K562 (cell line): ENCODE results near the gene AK2. TPM values are rescaled to one million over a fixed set of nuclear protein-coding genes. Genes with fewer than 3 reads are reported as not detected.

Experiments used
- BMI1 ChIP-seq: fragments of 150-350 bp; IDR thresholded peaks from 2 replicates; pipeline ENCODE4 v1.6.1; 2014; ENCODE audit warnings: low read length
- CBX2 ChIP-seq: fragments of 200-600 bp; sonication (generic); IDR thresholded peaks from one replicate; pipeline ENCODE4 v1.6.1; 2012; ENCODE audit warnings: mild to moderate bottlenecking, low read length, inconsistent platforms; ENCODE audit not compliant: insufficient read depth, poor library complexity, severe bottlenecking
- EHMT2 ChIP-seq: fragments of 450-650 bp; IDR thresholded peaks from 2 replicates; pipeline ENCODE4 v1.6.1; 2018; ENCODE audit warnings: antibody characterized with exemption
- GMEB1 ChIP-seq: fragments of 250-450 bp; sonication (Bioruptor Pico); IDR thresholded peaks from 2 replicates; pipeline ENCODE4 v1.4.0; 2020; ENCODE audit warnings: mild to moderate bottlenecking
- HDGF ChIP-seq: fragments of 450-650 bp; IDR thresholded peaks from 2 replicates; pipeline ENCODE4 v1.6.1; 2016
- ILF3 ChIP-seq: fragments of 450-650 bp; IDR thresholded peaks from 2 replicates; pipeline ENCODE4 v1.6.1; 2018; ENCODE audit warnings: antibody characterized with exemption, mild to moderate bottlenecking, moderate library complexity, borderline replicate concordance
- KAT2B ChIP-seq: IDR thresholded peaks from one replicate; pipeline ENCODE4 v1.6.1; 2012; ENCODE audit warnings: low read depth, mild to moderate bottlenecking, control low read depth, inconsistent platforms, low read length, moderate library complexity
- MEIS2 ChIP-seq: fragments of 450-650 bp; IDR thresholded peaks from 2 replicates; pipeline ENCODE4 v1.6.1; 2014; ENCODE audit warnings: mild to moderate bottlenecking; ENCODE audit not compliant: partially characterized antibody
- PHF21A ChIP-seq: fragments of 450-650 bp; IDR thresholded peaks from 2 replicates; pipeline ENCODE4 v1.6.1; 2017; ENCODE audit warnings: low read depth, borderline replicate concordance
- RBM22 ChIP-seq: fragments of 200-400 bp; formaldehyde crosslinking; IDR thresholded peaks from 2 replicates; pipeline ENCODE4 v1.6.1; 2018; ENCODE audit warnings: low read length, low read depth; ENCODE audit not compliant: poor library complexity, severe bottlenecking
- REST ChIP-seq, 2 experiments: fragments of 450-650 bp; formaldehyde crosslinking in 1 of 2; IDR thresholded peaks; 2 replicates each; pipeline versions ENCODE4 v1.4.0 to v1.6.1; 2014 to 2020; ENCODE audit warnings: mild to moderate bottlenecking in 2 of 2, borderline replicate concordance in 1 of 2, low read depth in 1 of 2
- SETDB1 ChIP-seq: IDR thresholded peaks from one replicate; pipeline ENCODE4 v1.6.1; 2012; ENCODE audit warnings: low read length, control low read depth, inconsistent platforms
- ZNF511 ChIP-seq: sonication (generic); formaldehyde crosslinking; IDR thresholded peaks from 2 replicates; pipeline ENCODE4 v1.8.0; 2022; ENCODE audit warnings: mild to moderate bottlenecking, missing genetic modification reagents
- ZNF639 ChIP-seq, 2 experiments: fragments of 200-800 bp in 1 of 2; sonication (Bioruptor generic) in 1 of 2; sonication (generic) in 1 of 2; formaldehyde crosslinking in 1 of 2; IDR thresholded peaks in 1 of 2; conservative IDR thresholded peaks in 1 of 2; 2 replicates each; pipeline versions ENCODE4 v1.5.0 to v1.6.1; 2016 to 2020; ENCODE audit warnings: missing compliant biosample characterization in 1 of 2, missing genetic modification characterization in 1 of 2, missing genetic modification reagents in 1 of 2
- polyA plus RNA-seq, 8 experiments: library from polyadenylated mRNA; depleted of rRNA in 4 of 8; stranded (reverse) in 5 of 8; unstranded in 3 of 8; fragments of >200 nt; fragmentation: Nextera tagmentation in 2 of 8; fragmentation: Illumina TruSeq in 1 of 8; extraction: Ambion mirVana in 2 of 8; extraction: Trizol in 1 of 8; gene quantifications; 2 replicates each; pipeline versions ENCODE4 v1.2.1 to v1.2.3, GENCODE V29; 2011 to 2014; ENCODE audit warnings: inconsistent platforms in 1 of 8, missing spikeins in 1 of 8
- total RNA-seq, 7 experiments: library from RNA; depleted of rRNA in 6 of 7; stranded (reverse); fragments of >200 nt in 6 of 7; fragmentation: Illumina TruSeq in 2 of 7; extraction: Trizol in 2 of 7; gene quantifications; 2 replicates each; pipeline versions ENCODE4 v1.2.1 to v1.2.3, GENCODE V29; 2011 to 2021; ENCODE audit warnings: low replicate concordance in 1 of 7

The AK2 gene
- total and polyA plus RNA-seq, 9 of the 15 experiments (the other 6 are each of a cell fraction or from before 2014, with no cell fraction given), result 105 to 1,050 (median 509) TPM

GRCh38 chr1:32964461-32965250 is 72.0 kb downstream of the AK2 start, which contains the start of gene RNF19B (continued):
- TF ChIP-seq GMEB1 (peak; percentile 53), CBX2 (no peak), ILF3 (peak; percentile 90; the same call in 1 of the 2 replicates), HDGF (no peak; the same call in 1 of the 2 replicates), EHMT2 (peak; percentile 95), MEIS2 (peak; percentile 94), RBM22 (peak; percentile 69), BMI1 (no peak), REST (IDR thresholded peaks at IDR 0.05; ENCODE audit: borderline replicate concordance) (peak; percentile 41; the same call in 1 of the 2 replicates), REST (CRISPR knock-in tag; IDR thresholded peaks at IDR 0.05; ENCODE audit: low read depth) (peak; percentile 72; the same call in 1 of the 2 replicates), ZNF511 (no peak), SETDB1 (peak; percentile 84), PHF21A (no peak), KAT2B (no peak), ZNF639 (CRISPR knock-in tag; conservative IDR thresholded peaks at IDR 0.05 in 1 of 2, IDR thresholded peaks at IDR 0.05 in 1 of 2) (peak in 1 of 2 experiments; percentile 77; a peak in 2 of 4 replicates)
